Measurements from ENCODE around the gene KRTAP10-10. TPM values are rescaled to one million over a fixed set of nuclear protein-coding genes. Genes with fewer than 3 reads are reported as not detected.
"Not testable (repeated sequence)": the region's sequence is repeated elsewhere in the genome, so short reads cannot be mapped to it uniquely, and the experiment has no call there.

KRTAP10-10 gene
- total RNA-seq, 1 experiment from 2014 or later, result not detected

GRCh38 chr21:44626262-44626661 is 10.9 kb upstream of the KRTAP10-10 start:
- no peak for DNase-seq (ENCODE audit: low spot score)

DNA sequence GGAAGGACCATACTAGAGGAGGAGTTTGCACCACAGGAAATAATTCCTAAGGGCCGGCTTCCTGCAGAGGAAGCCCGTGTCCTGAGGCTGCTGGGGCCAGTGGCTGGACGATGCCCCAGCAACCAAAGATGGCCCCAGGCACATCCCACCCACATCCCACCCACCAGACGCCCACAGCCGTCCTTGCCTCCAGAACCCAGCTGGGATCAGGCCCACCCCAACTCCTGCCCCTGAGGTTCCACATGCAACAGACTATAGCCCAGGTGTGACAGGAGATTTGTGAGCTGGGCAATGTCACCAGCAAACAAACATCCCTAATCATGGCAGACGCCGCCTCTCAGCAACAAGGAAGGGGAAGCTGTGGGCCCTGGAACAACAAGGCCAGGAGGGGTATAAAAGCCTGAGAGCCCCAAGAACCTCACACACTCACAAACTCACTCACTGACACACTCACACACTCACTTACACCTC is 10.4 kb upstream of the KRTAP10-10 start, which contains the start of gene KRTAP10-9:
Gene KRTAP10-9, plus strand, starts transcription at position 421 of the 471 bp plus-strand sequence. CDS start 79 bp downstream, outside the sequence.
- DNase-seq (ENCODE audit: low spot score), result no peak

DNA sequence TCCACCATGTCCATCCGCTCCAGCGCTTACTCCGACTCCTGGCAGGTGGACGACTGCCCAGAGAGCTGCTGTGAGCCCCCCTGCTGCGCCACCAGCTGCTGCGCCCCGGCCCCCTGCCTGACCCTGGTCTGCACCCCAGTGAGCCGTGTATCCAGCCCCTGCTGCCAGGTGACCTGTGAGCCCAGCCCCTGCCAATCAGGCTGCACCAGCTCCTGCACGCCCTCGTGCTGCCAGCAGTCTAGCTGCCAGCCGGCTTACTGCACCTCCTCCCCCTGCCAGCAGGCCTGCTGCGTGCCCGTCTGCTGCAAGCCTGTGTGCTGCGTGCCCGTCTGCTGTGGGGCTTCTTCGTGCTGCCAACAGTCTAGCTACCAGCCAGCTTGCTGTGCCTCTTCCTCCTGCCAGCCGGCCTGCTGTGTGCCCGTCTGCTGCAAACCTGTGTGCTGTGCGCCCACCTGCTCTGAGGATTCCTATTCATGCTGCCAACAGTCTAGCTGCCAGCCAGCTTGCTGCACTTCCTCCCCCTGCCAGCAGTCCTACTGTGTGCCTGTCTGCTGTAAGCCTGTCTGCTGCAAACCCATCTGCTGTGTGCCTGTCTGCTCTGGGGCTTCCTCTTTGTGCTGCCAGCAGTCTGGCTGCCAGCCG is 9.9 kb upstream of the KRTAP10-10 start:
- not testable (repeated sequence) for DNase-seq (ENCODE audit: low spot score)

DNA sequence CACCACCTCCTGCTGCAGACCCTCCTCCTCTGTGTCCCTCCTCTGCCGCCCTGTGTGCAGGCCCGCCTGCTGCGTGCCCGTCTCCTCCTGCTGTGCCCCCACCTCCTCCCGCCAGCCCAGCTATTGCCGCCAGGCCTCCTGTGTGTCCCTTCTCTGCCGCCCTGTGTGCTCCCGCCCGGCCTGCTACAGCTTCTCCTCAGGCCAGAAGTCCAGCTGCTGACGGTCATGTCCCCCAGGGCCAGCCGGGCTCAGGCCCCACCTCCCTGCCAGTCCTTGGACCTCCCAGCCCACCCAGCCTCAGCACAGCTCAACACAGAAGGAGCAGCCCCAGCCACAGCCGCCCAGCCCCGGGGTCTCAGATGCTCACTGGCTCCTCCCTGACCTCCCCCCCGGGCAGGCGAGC is 9.3 kb upstream of the KRTAP10-10 start:
- not testable (repeated sequence) for DNase-seq (ENCODE audit: low spot score)

- no peak for DNase-seq (ENCODE audit: low spot score)
Observed at GRCh38 chr21:44628707-44629391, 8.3 kb upstream of the KRTAP10-10 start.

DNA sequence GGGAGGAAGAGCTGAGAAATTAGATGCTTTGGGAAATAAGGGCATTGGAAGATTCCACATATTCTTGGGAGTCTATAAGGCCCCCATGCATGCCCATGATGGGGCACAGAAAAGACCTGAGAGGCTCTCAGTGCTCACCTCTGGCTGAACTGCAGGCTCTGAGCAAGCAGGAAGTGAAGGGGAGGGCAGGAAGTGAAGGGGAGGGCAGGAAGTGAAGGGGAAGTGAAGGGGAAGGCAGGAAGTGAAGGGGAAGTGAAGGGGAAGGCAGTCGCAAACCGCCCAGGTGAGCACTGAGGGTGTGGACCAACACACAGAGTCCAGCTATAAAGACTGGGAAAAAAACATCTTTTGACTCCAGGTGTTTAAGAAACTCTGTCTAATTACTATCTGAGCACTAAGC is 6.7 kb upstream of the KRTAP10-10 start:
- no peak for DNase-seq (ENCODE audit: low spot score)

DNA sequence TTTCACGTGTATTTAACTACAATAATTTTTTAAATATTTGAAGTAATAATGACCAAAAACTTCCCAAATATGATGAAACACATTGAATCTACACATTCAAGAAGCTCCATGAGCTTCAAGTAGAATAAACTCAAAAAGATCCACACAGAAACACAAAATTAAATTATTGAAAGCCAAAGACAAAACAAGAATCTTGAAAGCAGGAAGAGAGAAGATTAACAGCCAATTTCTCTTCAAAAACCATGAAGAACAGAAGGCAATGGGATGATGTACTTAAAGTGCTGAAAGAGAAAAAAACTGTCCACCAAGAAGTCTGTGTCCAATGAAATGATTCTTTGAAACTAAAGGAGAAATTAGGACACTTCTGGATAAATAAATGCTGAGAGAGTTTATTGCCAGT is 5.1 kb upstream of the KRTAP10-10 start:
- no peak for DNase-seq (ENCODE audit: low spot score)

GRCh38 chr21:44636209-44637017 is 743 bp upstream of the KRTAP10-10 start:
- no peak for DNase-seq (ENCODE audit: low spot score)

- not testable (repeated sequence) for DNase-seq (ENCODE audit: low spot score)
Observed at GRCh38 chr21:44637851-44638348, 744 bp downstream of the KRTAP10-10 start.

GRCh38 chr21:44638506-44639330 is 1.6 kb downstream of the KRTAP10-10 start:
- DNase-seq (ENCODE audit: low spot score), result not testable (repeated sequence)

GRCh38 chr21:44639331-44639655 is 2.1 kb downstream of the KRTAP10-10 start:
- no peak for DNase-seq (ENCODE audit: low spot score)

DNA sequence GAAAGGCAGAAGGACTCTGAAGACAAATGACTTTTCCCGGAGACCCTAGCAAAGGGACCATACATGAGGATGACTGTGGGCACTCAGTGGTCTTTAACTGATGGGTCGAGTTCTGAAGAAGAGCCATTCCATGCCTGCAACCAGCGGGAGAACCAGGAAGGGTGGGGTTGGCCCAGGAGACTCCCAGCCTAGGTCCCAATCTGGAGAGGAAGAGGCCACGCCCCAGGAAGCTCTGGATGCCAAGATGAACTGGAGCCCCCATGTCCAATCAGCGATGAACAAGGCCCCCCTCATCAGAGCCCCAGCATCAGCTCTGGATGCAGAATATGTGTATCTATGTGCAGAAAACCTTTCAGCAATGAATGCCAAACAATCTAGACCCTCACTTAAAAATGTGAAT is 3.6 kb downstream of the KRTAP10-10 start:
- DNase-seq (ENCODE audit: low spot score), result no peak

- DNase-seq (ENCODE audit: low spot score), result no peak
Observed at GRCh38 chr21:44643741-44644310, 6.7 kb downstream of the KRTAP10-10 start.

DNA sequence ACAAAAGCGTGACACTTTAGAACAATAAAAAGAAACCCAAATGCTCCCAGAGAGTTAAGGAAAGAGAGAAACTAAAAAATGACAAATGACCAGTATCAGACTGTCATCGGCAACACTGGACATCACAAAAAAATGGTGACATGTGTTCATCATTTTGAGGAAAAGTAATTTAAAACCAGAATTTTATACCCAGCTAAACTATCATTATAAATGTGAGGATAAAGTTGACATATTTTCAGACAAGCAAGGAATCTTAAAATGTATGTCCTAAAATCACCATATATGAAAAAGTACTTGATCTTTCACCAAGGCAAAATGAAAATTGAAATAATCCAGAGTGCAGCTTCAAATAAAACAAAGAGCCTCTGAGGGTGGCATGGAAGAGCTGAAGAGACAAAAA is 7.7 kb downstream of the KRTAP10-10 start:
- DNase-seq (ENCODE audit: low spot score), result no peak

DNA sequence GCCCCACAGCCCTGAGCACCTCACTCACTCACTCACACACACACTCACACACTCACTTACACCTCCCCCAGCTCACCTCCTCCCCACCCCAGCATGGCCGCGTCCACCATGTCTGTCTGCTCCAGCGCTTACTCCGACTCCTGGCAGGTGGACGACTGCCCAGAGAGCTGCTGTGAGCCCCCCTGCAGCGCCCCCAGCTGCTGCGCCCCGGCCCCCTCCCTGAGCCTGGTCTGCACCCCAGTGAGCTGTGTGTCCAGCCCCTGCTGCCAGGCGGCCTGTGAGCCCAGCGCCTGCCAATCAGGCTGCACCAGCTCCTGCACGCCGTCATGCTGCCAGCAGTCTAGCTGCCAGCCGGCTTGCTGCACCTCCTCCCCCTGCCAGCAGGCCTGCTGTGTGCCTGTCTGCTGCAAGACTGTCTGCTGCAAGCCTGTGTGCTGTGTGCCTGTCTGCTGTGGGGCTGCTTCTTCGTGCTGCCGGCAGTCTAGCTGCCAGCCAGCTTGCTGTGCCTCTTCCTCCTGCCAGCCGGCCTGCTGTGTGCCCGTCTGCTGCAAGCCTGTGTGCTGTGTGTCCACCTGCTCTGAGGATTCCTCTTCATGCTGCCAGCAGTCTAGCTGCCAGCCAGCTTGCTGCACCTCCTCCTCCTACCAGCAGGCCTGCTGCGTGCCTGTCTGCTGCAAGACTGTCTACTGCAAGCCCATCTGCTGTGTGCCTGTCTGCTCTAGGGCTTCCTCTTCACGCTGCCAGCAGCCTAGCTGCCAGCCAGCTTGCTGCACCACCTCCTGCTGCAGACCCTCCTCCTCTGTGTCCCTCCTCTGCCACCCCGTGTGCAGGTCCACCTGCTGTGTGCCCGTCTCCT is 9.4 kb downstream of the KRTAP10-10 start, which contains the start of gene KRTAP10-11:
Gene KRTAP10-11, plus strand, starts transcription at position 49 of the 856 bp plus-strand sequence. Its CDS starts 45 bp downstream, at position 94.
- not testable (repeated sequence) for DNase-seq (ENCODE audit: low spot score)

DNA sequence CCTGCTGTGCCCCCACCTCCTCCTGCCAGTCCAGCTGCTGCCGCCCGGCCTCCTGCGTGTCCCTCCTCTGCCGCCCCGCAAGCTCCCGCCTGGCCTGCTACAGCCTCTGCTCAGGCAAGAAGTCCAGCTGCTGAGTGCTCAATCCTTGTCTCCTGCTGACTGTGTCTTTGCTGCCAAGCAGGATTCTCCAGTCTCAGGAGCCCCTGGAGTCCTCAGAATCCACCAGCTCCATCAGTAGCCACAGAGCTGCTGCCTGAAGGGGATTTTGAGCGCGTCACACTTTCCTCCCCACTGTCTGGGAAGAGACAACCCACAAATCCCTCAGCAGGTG is 10.0 kb downstream of the KRTAP10-10 start:
- no peak for DNase-seq (ENCODE audit: low spot score)

- DNase-seq (ENCODE audit: low spot score), result no peak
Observed at GRCh38 chr21:44648557-44649311, 11.6 kb downstream of the KRTAP10-10 start.

DNA sequence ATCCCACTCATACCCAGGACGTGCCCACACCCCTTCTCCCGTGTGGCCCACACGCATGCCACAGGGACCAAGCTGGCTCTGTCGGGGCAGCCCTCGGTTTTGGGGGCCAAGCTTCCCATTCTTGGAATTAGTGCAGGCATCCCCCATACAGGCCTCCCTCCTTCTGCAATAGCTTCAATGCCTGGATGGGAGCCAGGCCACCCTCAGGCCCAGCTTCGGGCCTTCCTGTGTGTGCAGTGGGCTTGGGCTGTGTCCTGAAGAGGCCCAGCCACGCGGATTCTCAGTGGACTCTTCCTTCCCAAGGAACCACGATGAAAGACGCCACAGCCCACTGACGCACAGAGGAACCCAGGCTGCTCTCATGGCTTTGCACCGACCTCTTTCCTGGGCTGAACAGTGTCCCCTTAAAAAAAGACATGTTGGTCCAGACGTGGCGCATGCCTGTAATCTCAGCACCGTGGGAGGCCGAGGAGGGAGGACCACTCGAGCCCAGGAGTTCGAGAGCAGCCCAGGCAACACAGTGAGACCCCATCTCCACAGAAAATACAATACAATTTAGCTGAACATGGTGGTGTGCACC is 12.5 kb downstream of the KRTAP10-10 start:
- no peak for DNase-seq (ENCODE audit: low spot score)
